CD14-positive monocyte (primary cell): ENCODE measurements around the gene THOC5. TPM values are rescaled to one million over a fixed set of nuclear protein-coding genes. Genes with fewer than 3 reads are reported as not detected.
A peak's percentile ranks its signal among the peaks of the same experiment; 100 is the strongest.

Experiments
- DNase-seq, 3 donors: peaks; one replicate each; pipeline ENCODE4 v3.0.0-alpha.2; 2011 to 2022
- H2AFZ ChIP-seq: 2 replicates; pipeline ENCODE4 v1.6.0; 2012; ENCODE audit warnings: mild to moderate bottlenecking, low read depth, low read length, inconsistent platforms; ENCODE audit not compliant: insufficient read depth, poor library complexity, severe bottlenecking
- H3K27ac ChIP-seq, 2 donors: 1 replicate in 1 of 2; 2 replicates in 1 of 2; pipeline ENCODE4 v1.5.1; 2012 to 2013; ENCODE audit warnings: low read length in 2 of 2, control low read depth in 1 of 2, inconsistent platforms in 1 of 2, low read depth in 1 of 2, mild to moderate bottlenecking in 1 of 2
- H3K27me3 ChIP-seq, 2 donors: one replicate each; pipeline versions ENCODE4 v1.6.0 to v1.6.1; 2011 to 2013; ENCODE audit warnings: low read length in 2 of 2; ENCODE audit not compliant: control insufficient read depth in 2 of 2, insufficient read depth in 2 of 2
- H3K36me3 ChIP-seq, 2 donors: replicated peaks in 1 of 2; 1 replicate in 1 of 2; 2 replicates in 1 of 2; pipeline versions ENCODE4 v1.5.1 to v1.6.1; 2012 to 2013; ENCODE audit warnings: low read length in 2 of 2, control low read depth in 1 of 2, inconsistent platforms in 1 of 2, mild to moderate bottlenecking in 1 of 2; ENCODE audit not compliant: insufficient read depth in 2 of 2, control insufficient read depth in 1 of 2
- H3K4me1 ChIP-seq, 2 donors: 1 replicate in 1 of 2; 2 replicates in 1 of 2; pipeline versions ENCODE4 v1.5.1 to v1.6.1; 2012 to 2013; ENCODE audit warnings: low read length in 2 of 2, control low read depth in 1 of 2, inconsistent platforms in 1 of 2, mild to moderate bottlenecking in 1 of 2, moderate library complexity in 1 of 2; ENCODE audit not compliant: insufficient read depth in 2 of 2, control insufficient read depth in 1 of 2
- H3K4me2 ChIP-seq: replicated peaks from 2 replicates; pipeline ENCODE3; 2012; ENCODE audit warnings: low read length, moderate library complexity, mild to moderate bottlenecking; ENCODE audit not compliant: poor library complexity, severe bottlenecking; ENCODE audit errors: extremely low read depth
- H3K4me3 ChIP-seq, 3 experiments: fragments of 200-600 bp in 1 of 3; sonication (generic) in 1 of 3; replicated peaks in 1 of 3; 1 replicate in 2 of 3; 2 replicates in 1 of 3; pipeline ENCODE4 v1.5.1; 2011 to 2013; ENCODE audit warnings: low read length in 3 of 3, mild to moderate bottlenecking in 3 of 3, control low read depth in 2 of 3, low read depth in 2 of 3, inconsistent platforms in 1 of 3, moderate library complexity in 1 of 3
- H3K79me2 ChIP-seq: 2 replicates; pipeline ENCODE4 v1.6.0; 2012; ENCODE audit warnings: mild to moderate bottlenecking, control low read depth, inconsistent platforms, low read length, moderate library complexity; ENCODE audit not compliant: insufficient read depth
- H3K9ac ChIP-seq: 2 replicates; pipeline ENCODE4 v1.6.0; 2017; ENCODE audit warnings: low read length, mild to moderate bottlenecking; ENCODE audit not compliant: insufficient read depth, poor library complexity, severe bottlenecking
- H3K9me3 ChIP-seq, 2 donors: replicated peaks in 1 of 2; 1 replicate in 1 of 2; 2 replicates in 1 of 2; pipeline versions ENCODE4 v1.5.1 to v1.6.1; 2012 to 2013; ENCODE audit warnings: low read length in 2 of 2, control low read depth in 1 of 2; ENCODE audit not compliant: control insufficient read depth in 1 of 2, insufficient read depth in 1 of 2
- H4K20me1 ChIP-seq: 2 replicates; pipeline ENCODE4 v1.6.0; 2012; ENCODE audit warnings: mild to moderate bottlenecking, low read length, control low read depth, moderate library complexity; ENCODE audit not compliant: insufficient read depth
- H3K27ac Mint-ChIP-seq, 7 donors: one replicate each; pipeline ENCODE4 v1.8.0; 2020; ENCODE audit warnings: mild to moderate bottlenecking in 7 of 7, mixed read lengths in 7 of 7, moderate library complexity in 6 of 7, inconsistent platforms in 2 of 7
- H3K27me3 Mint-ChIP-seq, 3 donors: one replicate each; pipeline ENCODE4 v1.8.0; 2021 to 2022; ENCODE audit warnings: low read depth in 3 of 3, mild to moderate bottlenecking in 3 of 3, mixed read lengths in 3 of 3, moderate library complexity in 3 of 3, inconsistent platforms in 1 of 3
- H3K36me3 Mint-ChIP-seq, 2 donors: one replicate each; pipeline ENCODE4 v1.8.0; 2020; ENCODE audit warnings: mixed read lengths in 2 of 2, inconsistent platforms in 1 of 2, mild to moderate bottlenecking in 1 of 2
- H3K4me1 Mint-ChIP-seq: one replicate; pipeline ENCODE4 v1.8.0; 2020; ENCODE audit warnings: mild to moderate bottlenecking, mixed read lengths
- H3K4me3 Mint-ChIP-seq, 2 donors: one replicate each; pipeline ENCODE4 v1.8.0; 2020; ENCODE audit warnings: mild to moderate bottlenecking in 2 of 2, mixed read lengths in 2 of 2, moderate library complexity in 1 of 2
- H3K9me3 Mint-ChIP-seq, 7 donors: one replicate each; pipeline ENCODE4 v1.8.0; 2020 to 2022; ENCODE audit warnings: mixed read lengths in 7 of 7, mild to moderate bottlenecking in 6 of 7, moderate library complexity in 6 of 7, inconsistent platforms in 2 of 7
- CTCF ChIP-seq: fragments of 200-600 bp; IDR thresholded peaks from one replicate; pipeline ENCODE4 v1.8.0; 2022; ENCODE audit warnings: antibody characterized with exemption, mild to moderate bottlenecking
- whole genome bisulfite sequencing: methylation state at CpG from one replicate; pipeline ENCODE4 v1.1.5; 2013; ENCODE audit warnings: missing lambda C conversion rate; ENCODE audit not compliant: insufficient coverage; 5-methylcytosine and 5-hydroxymethylcytosine counted together
- intact Hi-C, 2 donors: fragments of 100-400 bp; cut with micrococcal nuclease; formaldehyde crosslinking; loops; one replicate each; pipeline versions ENCODE4 v1.15.0 to v1.15.1; 2023
- polyA plus RNA-seq, 3 donors: library from polyadenylated mRNA; depleted of rRNA in 1 of 3; unstranded in 2 of 3; stranded (reverse) in 1 of 3; fragments of 300-500 nt in 2 of 3; fragments of >200 nt in 1 of 3; fragmentation: Illumina TruSeq in 2 of 3; gene quantifications; 1 replicate in 2 of 3; 2 replicates in 1 of 3; pipeline ENCODE4 v1.2.3, GENCODE V29; 2012 to 2021

THOC5 gene
- polyA plus RNA-seq, 3 donors: 19.6 to 29.9 (median 28.2) TPM

GRCh38 chr22:29519996-29520395 is 33.6 kb downstream of the THOC5 start:
- Mint-ChIP-seq H3K36me3 (peaks cover 85 to 96% of the 10 kb centered on the region in 2 donors), H3K27ac (peak overlapping the region in 1 of 7 donors; percentile 38), H3K4me1 (no peaks in the 10 kb centered on the region), H3K4me3 (no peak overlapping the region), H3K27me3 (no peaks in the 10 kb centered on the region), H3K9me3 (no peaks in the 10 kb centered on the region)
- no peaks in the 10 kb centered on the region for H3K4me1 ChIP-seq
- H3K36me3 ChIP-seq: peaks cover 84 to 93% of the 10 kb centered on the region in 2 donors
- no peak for TF ChIP-seq CTCF
- no peak overlapping the region for H3K4me2 ChIP-seq
- H3K79me2 ChIP-seq: no peaks in the 10 kb centered on the region
- no CpG with 5 or more reads among the region's 1 CpG for WGBS
- no peak for DNase-seq
- H3K4me3 ChIP-seq: no peak overlapping the region
- no peaks in the 10 kb centered on the region for H4K20me1 ChIP-seq
- H2AFZ ChIP-seq: no peak overlapping the region
- no peaks in the 10 kb centered on the region for H3K9me3 ChIP-seq
- no peak overlapping the region for H3K27ac ChIP-seq
- intact Hi-C loops: loop anchor here (10.0 kb wide), 1 partner anchor 125 kb away; no protein-coding TSS in a partner anchor
- no peaks in the 10 kb centered on the region for H3K27me3 ChIP-seq
- H3K9ac ChIP-seq: no peak overlapping the region

- Histone ChIP-seq H3K9me3 (no peaks in the 10 kb centered on the region), H3K4me2 (no peak overlapping the region), H3K27ac (no peak overlapping the region), H3K36me3 (peaks cover 69 to 81% of the 10 kb centered on the region in 2 donors), H3K4me1 (no peaks in the 10 kb centered on the region), H3K4me3 (no peak overlapping the region), H4K20me1 (no peaks in the 10 kb centered on the region), H3K9ac (no peak overlapping the region), H3K27me3 (no peaks in the 10 kb centered on the region), H2AFZ (no peak overlapping the region), H3K79me2 (no peaks in the 10 kb centered on the region)
- Mint-ChIP-seq H3K4me3 (no peak overlapping the region), H3K36me3 (peaks cover 71 to 93% of the 10 kb centered on the region in 2 donors), H3K9me3 (no peaks in the 10 kb centered on the region), H3K4me1 (no peaks in the 10 kb centered on the region), H3K27me3 (no peaks in the 10 kb centered on the region), H3K27ac (no peak overlapping the region)
- 96% methylated on average over 5 of the region's 5 CpGs for WGBS
- DNase-seq: no peak
- intact Hi-C loops: no loop called here
- no peak for TF ChIP-seq CTCF
These were observed 35.1 kb downstream of the THOC5 start for GRCh38 chr22:29518427-29518826.
